Stimulated activated CD4-positive, alpha-beta T cell treated with anti-CD3 and anti-CD28 coated beads, Interleukin-1b, Interleukin-23, amount 100 ng/mL, for 4 hours (primary cell): ENCODE results near the gene TMEM163.
"Not testable (repeated sequence)": the region's sequence is repeated elsewhere in the genome, so short reads cannot be mapped to it uniquely, and the experiment has no call there.

Source experiments
- DNase-seq, 2 donors: peaks; one replicate each; pipeline ENCODE4 v3.0.0-alpha.2; 2020; ENCODE audit warnings: low read depth in 2 of 2

Gene TMEM163

GRCh38 chr2:134718817-134719814 lies at the start of gene TMEM163:
TSS of gene TMEM163 (minus strand) at chr2:134719000.
- DNase-seq = peak in 1 of 2 donors; percentile 17

- DNase-seq = no peak
Observed at GRCh38 chr2:134766583-134766982, 47.8 kb upstream of the TMEM163 start.

DNA sequence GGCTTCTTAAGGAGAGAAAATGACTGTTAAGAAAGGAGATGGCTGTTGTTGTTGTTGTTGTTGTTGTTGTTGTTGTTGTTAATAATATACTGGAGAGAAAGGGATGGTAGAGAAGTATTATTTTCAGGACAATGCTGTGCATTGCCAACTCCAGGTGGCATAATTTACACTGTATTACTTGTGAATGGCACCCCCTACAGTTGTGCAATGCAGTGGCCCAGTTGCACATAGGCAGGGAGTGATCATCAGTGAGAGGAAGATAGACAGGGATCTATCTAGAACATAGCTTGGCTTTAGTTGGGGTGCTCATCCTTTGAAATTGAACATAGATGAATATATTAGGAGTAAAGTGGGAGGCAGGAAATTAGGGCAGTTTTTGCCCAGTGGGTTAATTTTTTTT lies 47.2 kb upstream of the TMEM163 start:
- no peak for DNase-seq

DNA sequence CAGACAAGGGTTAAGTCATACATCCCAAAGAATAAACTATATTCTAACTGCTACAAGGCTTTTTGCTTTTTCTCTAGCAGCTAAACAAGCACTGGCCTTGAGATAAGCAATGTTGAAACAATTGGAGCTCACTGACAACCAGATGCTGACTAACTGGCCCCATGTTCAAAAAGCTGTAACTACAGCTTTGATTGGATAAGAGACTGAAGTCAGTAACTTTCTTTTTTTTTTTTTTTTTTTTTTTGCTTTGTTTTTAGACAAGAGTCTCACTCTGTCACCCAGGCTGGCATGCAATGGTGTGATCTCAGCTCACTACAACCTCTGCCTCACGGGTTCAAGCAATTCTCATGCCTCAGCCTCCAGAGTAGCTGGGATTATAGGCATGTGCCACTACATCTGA lies 45.4 kb upstream of the TMEM163 start:
- no peak for DNase-seq

DNA sequence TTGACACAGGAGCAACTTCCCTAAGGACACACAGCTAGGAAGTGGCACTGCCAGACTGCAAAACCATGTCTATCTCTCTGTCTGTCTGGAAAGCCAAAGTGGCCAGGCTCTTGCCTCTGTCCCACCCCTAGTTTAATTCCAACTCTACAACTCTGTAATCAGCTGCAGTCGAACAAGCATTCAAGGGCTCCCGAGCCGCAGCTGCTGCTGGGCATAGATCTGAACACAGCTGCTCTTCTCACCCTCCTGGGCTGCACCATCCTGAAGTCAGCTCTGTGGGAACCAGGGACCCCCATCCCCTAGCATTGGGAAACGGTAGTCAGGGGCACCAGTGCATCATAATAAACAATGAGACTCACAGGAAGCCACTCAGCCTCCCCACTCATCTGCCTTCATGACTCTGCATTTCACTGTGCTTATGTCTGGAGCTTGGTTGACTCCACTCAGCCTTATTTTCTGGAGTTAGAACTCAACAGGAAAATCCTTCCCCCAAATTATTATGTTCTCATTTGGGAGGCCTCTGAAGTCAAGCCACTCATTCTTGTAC lies 44.4 kb upstream of the TMEM163 start:
- DNase-seq = no peak

GRCh38 chr2:134762508-134762907 lies 43.7 kb upstream of the TMEM163 start:
- no peak for DNase-seq

- DNase-seq = no peak
Observed at GRCh38 chr2:134760385-134760784, 41.6 kb upstream of the TMEM163 start.

GRCh38 chr2:134758633-134759032 lies 39.8 kb upstream of the TMEM163 start:
- no peak for DNase-seq

GRCh38 chr2:134751981-134752380 lies 33.2 kb upstream of the TMEM163 start:
- DNase-seq = not testable (repeated sequence)

GRCh38 chr2:134745546-134745945 lies 26.7 kb upstream of the TMEM163 start:
- DNase-seq = no peak

GRCh38 chr2:134745023-134745422 lies 26.2 kb upstream of the TMEM163 start:
- DNase-seq = no peak

GRCh38 chr2:134739879-134740301 lies 21.1 kb upstream of the TMEM163 start:
- DNase-seq = no peak

GRCh38 chr2:134739236-134739878 lies 20.6 kb upstream of the TMEM163 start:
- DNase-seq = no peak

DNA sequence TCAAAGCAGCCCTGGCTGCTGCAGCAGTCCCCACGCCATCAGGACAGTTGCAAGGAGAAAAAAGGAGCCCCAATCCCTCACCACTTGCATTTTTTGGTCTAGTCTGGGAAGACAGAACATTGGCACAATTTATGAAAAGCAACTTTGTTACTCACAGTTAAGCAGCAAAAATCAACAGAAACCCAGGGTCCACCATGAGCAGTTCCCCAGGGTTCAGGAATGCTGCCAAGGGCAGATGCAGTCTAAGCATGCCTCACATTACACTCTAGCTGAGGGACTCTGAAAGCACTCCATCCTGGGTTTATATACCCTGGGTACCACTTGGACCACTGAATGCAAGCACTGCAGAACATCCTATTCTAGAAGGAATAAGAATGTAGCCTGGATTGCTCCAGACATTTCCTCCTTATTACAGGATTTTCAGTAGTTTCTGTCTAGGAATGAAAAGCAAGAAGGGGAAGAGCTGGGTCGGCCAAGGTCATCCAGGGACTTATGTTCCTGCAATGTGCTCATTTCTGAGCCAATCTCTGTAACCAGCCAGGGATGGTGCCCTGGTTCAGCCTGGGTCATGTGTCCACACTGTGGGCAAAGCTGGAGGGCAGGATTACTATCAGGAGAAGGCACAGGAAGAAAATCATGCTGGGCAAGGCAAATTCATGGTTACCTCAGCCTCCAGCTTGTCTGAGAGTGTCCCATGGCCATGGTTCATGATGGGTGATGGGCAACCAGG lies 19.5 kb upstream of the TMEM163 start:
- DNase-seq = no peak

GRCh38 chr2:134737671-134738070 lies 18.9 kb upstream of the TMEM163 start:
- no peak for DNase-seq

DNA sequence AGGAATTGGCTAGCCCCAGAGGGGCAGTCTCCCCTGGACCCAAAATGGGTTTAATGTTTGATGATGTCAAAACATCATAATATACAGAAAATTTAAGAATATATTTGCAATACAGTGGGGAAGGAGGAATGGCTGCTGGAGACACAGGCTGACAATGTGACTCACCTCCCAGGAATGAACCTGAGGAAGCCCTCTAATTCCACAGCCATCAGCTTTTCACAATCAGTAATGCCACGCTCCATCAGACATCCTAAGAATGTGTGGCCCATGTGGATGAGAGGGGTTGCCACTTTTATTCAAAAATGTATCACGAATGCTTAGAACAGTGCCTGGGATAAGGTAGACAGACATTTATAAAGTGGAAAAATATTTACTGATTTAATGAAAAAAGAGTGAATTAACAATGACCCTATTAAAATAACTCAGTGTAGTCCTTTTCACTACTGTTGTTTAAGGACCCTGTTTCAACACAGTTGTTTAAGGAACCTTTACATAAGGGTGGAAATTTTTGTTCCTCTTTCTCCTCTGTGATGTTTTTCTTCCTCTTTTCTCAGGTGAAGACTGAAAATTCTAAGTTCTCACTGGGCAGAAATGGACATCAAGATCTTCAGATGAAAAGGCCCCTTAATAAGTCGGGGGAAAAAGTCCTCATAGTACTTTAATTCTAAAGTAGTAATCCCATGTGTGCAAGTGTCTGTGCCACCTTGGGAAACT lies 17.5 kb upstream of the TMEM163 start:
- DNase-seq = no peak

DNA sequence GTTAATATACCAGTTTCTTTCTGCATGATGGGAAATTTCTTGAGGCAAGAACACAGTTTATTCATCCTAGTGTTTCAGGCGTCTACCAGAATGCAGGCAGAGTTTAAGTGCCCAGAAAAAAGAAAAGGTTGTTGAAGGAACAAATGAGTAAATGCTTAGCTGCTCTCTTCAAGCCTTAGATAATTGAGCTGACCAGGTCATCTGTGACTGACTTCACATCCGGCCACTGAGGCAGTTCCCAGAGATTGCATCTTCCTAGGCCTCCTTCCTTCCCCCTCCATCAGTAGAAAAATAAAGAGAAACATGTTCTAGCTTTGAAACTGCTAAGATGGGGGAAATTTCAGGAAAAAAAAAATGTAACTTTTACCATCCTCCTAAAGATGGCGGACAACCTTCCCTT lies 9.4 kb upstream of the TMEM163 start:
- DNase-seq = no peak

GRCh38 chr2:134727385-134727784 lies 8.6 kb upstream of the TMEM163 start:
- DNase-seq = no peak

- DNase-seq = no peak
Observed at GRCh38 chr2:134726645-134727044, 7.8 kb upstream of the TMEM163 start.

GRCh38 chr2:134725876-134726275 lies 7.1 kb upstream of the TMEM163 start:
- no peak for DNase-seq

GRCh38 chr2:134724341-134724740 lies 5.5 kb upstream of the TMEM163 start:
- no peak for DNase-seq
